ENCODE data around the gene RND1. TPM values are rescaled to one million over a fixed set of nuclear protein-coding genes. Genes with fewer than 3 reads are reported as not detected.
A peak's percentile ranks its signal among the peaks of the same experiment; 100 is the strongest.

The RND1 gene
- polyA plus RNA-seq, 2 of the 4 experiments (the other 2 are of a cell fraction): 26.5 to 37.8 TPM

- FAIRE-seq: no peak
Observed at GRCh38 chr12:48869191-48869590, 3.5 kb upstream of the RND1 start.

GRCh38 chr12:48868451-48868850 is 2.8 kb upstream of the RND1 start:
- Histone ChIP-seq H3K4me2 (peak overlapping the region; percentile 16; the same call in 1 of the 3 replicates), H3K27ac (peak overlapping the region; percentile 85 to 86), H3K4me3 (no peak overlapping the region), H3K4me1 (peaks cover 40% of the 10 kb centered on the region), H3K9me3 (no peaks in the 10 kb centered on the region)
- 63% methylated on average over 2 of the region's 2 CpGs for WGBS (ENCODE audit: missing lambda C conversion rate)
- DNase-seq (ENCODE audit: low read depth in 1 of 2, low spot score in 1 of 2) (no peak), FAIRE-seq (no peak), ATAC-seq (no peak)
- ChIA-PET POLR2A (interaction anchor here (5.3 to 5.5 kb wide), 3 partner anchors 13 to 21 kb away, joined by 63 to 157 read pairs (median 126); partner anchors contain the start of gene DDX23), CTCF (interaction anchor here (0.7 to 33.1 kb wide), 9 partner anchors 7 to 250 kb away, joined by 3 to 1365 read pairs (median 6); partner anchors contain the start of genes DDX23, FKBP11, RND1 and WNT1)
- TF ChIP-seq REST (IDR thresholded peaks at IDR 0.05): no peak
- TF ChIP-seq, protein P1, sequence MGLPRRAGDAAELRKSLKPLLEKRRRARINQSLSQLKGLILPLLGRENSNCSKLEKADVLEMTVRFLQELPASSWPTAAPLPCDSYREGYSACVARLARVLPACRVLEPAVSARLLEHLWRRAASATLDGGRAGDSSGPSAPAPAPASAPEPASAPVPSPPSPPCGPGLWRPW (IDR thresholded peaks at IDR 0.05): no peak
- TF ChIP-seq PHF8 (IDR thresholded peaks at IDR 0.05; ENCODE audit: borderline replicate concordance, low read depth): no peak
- no peak for TF ChIP-seq MAFK (IDR thresholded peaks at IDR 0.05; ENCODE audit: partially characterized antibody)
- TF ChIP-seq E2F6 (IDR thresholded peaks at IDR 0.05; ENCODE audit: borderline replicate concordance, low read depth): no peak
- TF ChIP-seq NPAS2 (CRISPR knock-in tag; IDR thresholded peaks at IDR 0.05; ENCODE audit: borderline replicate concordance): no peak
- no peak for TF ChIP-seq NR3C1 (IDR thresholded peaks at IDR 0.05)
- no peak for TF ChIP-seq BCL3 (IDR thresholded peaks at IDR 0.05)
- TF ChIP-seq GATA3 (IDR thresholded peaks at IDR 0.05; ENCODE audit: borderline replicate concordance): no peak
- TF ChIP-seq HOXB13 (CRISPR knock-in tag; IDR thresholded peaks at IDR 0.05; ENCODE audit: low read depth): no peak
- TF ChIP-seq ZSCAN20 (CRISPR knock-in tag; IDR thresholded peaks at IDR 0.05): no peak
- TF ChIP-seq ZFP36 (IDR thresholded peaks at IDR 0.05; ENCODE audit: borderline replicate concordance, partially characterized antibody): no peak
- no peak for TF ChIP-seq EP300 (IDR thresholded peaks at IDR 0.05)
- TF ChIP-seq CHD4 (IDR thresholded peaks at IDR 0.05; ENCODE audit: borderline replicate concordance): no peak
- no peak for TF ChIP-seq CEBPB (IDR thresholded peaks at IDR 0.05)
- TF ChIP-seq HMGXB4 (CRISPR knock-in tag; IDR thresholded peaks at IDR 0.05; ENCODE audit: borderline replicate concordance): no peak
- TF ChIP-seq USF2 (IDR thresholded peaks at IDR 0.05): no peak

More at GRCh38 chr12:48869191-48869590, 3.5 kb upstream of the RND1 start:
- Histone ChIP-seq H3K4me1 (peaks cover 33% of the 10 kb centered on the region), H3K4me3 (no peak overlapping the region), H3K9me3 (no peaks in the 10 kb centered on the region), H3K27ac (peak overlapping the region; percentile 85 to 86), H3K4me2 (no peak overlapping the region)
- 77% methylated on average over 2 of the region's 2 CpGs for WGBS (ENCODE audit: missing lambda C conversion rate)
- CTCF ChIA-PET: interaction anchor here (0.7 to 33.1 kb wide), 9 partner anchors 7 to 250 kb away, joined by 3 to 1365 read pairs (median 6); partner anchors contain the start of genes DDX23, FKBP11, RND1 and WNT1
- no peak for DNase-seq (ENCODE audit: low read depth in 1 of 2, low spot score in 1 of 2)
- no peak for ATAC-seq
- POLR2A ChIA-PET: no interaction called here
- no peak for TF ChIP-seq RAD21 (conservative IDR thresholded peaks at IDR 0.05 in 1 of 2, IDR thresholded peaks at IDR 0.05 in 1 of 2)
- TF ChIP-seq POLR2AphosphoS2 (conservative IDR thresholded peaks at IDR 0.05; ENCODE audit: low read length): no peak
- TF ChIP-seq REST (IDR thresholded peaks at IDR 0.05): no peak
- TF ChIP-seq HOXA7 (CRISPR knock-in tag; IDR thresholded peaks at IDR 0.05): no peak
